Glomerular endothelial cell (primary cell): ENCODE results near the gene SENP5. TPM values are rescaled to one million over a fixed set of nuclear protein-coding genes. Genes with fewer than 3 reads are reported as not detected.

Experiments
- DNase-seq: peaks from one replicate; pipeline ENCODE4 v3.0.0-alpha.2; 2011; ENCODE audit warnings: low read depth, low spot score; ENCODE audit errors: extremely low read depth
- total RNA-seq: library from RNA; depleted of rRNA; stranded (reverse); fragments of >200 nt; gene quantifications from 2 replicates; pipeline ENCODE4 v1.2.3, GENCODE V29; 2015

Gene SENP5
- total RNA-seq, 1 donor from 2014 or later: 31.1 TPM

- DNase-seq: no peak
These were observed 99.9 kb downstream of the SENP5 start for GRCh38 chr3:196967412-196968232.

- no peak for DNase-seq
These were observed 100.8 kb downstream of the SENP5 start, which contains the start of gene PIGZ for GRCh38 chr3:196968233-196969133. PIGZ (minus strand) TSS chr3:196968833; CDS start chr3:196952031, 16,802 bp downstream.

GRCh38 chr3:196969134-196969659, 101.5 kb downstream of the SENP5 start:
- DNase-seq: no peak

- DNase-seq: no peak
These were observed 102.2 kb downstream of the SENP5 start for GRCh38 chr3:196969660-196970546.

- DNase-seq: no peak
These were observed 102.9 kb downstream of the SENP5 start for GRCh38 chr3:196970547-196971093.

GRCh38 chr3:196971094-196971698, 103.5 kb downstream of the SENP5 start:
- DNase-seq: no peak

GRCh38 chr3:196974661-196975060, 106.9 kb downstream of the SENP5 start:
- DNase-seq: no peak

GRCh38 chr3:196975349-196975748, 107.6 kb downstream of the SENP5 start:
- no peak for DNase-seq

GRCh38 chr3:196976941-196977340, 109.2 kb downstream of the SENP5 start:
- DNase-seq: no peak

- DNase-seq: no peak
These were observed 111.8 kb downstream of the SENP5 start for GRCh38 chr3:196979545-196979944.

- no peak for DNase-seq
These were observed 113.9 kb downstream of the SENP5 start for GRCh38 chr3:196981657-196982056.

GRCh38 chr3:196983186-196983585, 115.5 kb downstream of the SENP5 start:
- DNase-seq: no peak

Other genes starting within 250 kb of the SENP5 start
- gene NRROS, start 228.2 kb upstream of the SENP5 start, total RNA-seq: 12.4 and 16.4 TPM in 2 replicates
- 2.3 and 3.1 TPM in 2 replicates for gene CEP19, start 155.7 kb upstream of the SENP5 start, total RNA-seq
- 19.7 and 23.9 TPM in 2 replicates for gene PIGX, start 155.5 kb upstream of the SENP5 start, total RNA-seq
- gene PAK2, start 128.1 kb upstream of the SENP5 start, total RNA-seq: 62.6 and 87.1 TPM in 2 replicates
- 48.5 and 50.2 TPM in 2 replicates for gene NCBP2, start 74.6 kb downstream of the SENP5 start, total RNA-seq
- 10.6 and 10.9 TPM in 2 replicates for gene PIGZ, start 100.9 kb downstream of the SENP5 start, total RNA-seq
- 5.7 and 6.2 TPM in 2 replicates for gene MELTF, start 161.9 kb downstream of the SENP5 start, total RNA-seq